ENCODE data around the gene ZNF594.

GRCh38 chr17:5209396-5209795 is 17.7 kb upstream of the ZNF594 start:
- TF ChIP-seq CTCF (IDR thresholded peaks at IDR 0.05) = no peak
- no peak for TF ChIP-seq POLR2A (IDR thresholded peaks at IDR 0.05)

Data from tibial nerve (tissue), 3 donors.